PFSK-1 (cell line): ENCODE measurements around the gene AKAP1.

Experiments
- FOXP2 ChIP-seq: optimal IDR thresholded peaks from 2 replicates; pipeline ENCODE3; 2011; ENCODE audit warnings: borderline replicate concordance, control low read depth, inconsistent platforms; ENCODE audit not compliant: insufficient read depth; ENCODE audit errors: extremely low read length, extremely low read depth
- POLR2AphosphoS5 ChIP-seq: IDR thresholded peaks from 2 replicates; pipeline ENCODE4 v1.6.1; 2012; ENCODE audit warnings: low read depth, mild to moderate bottlenecking, control low read depth, low read length, moderate library complexity
- REST ChIP-seq, 2 experiments: IDR thresholded peaks; 2 replicates each; pipeline versions ENCODE4 v1.6.1 to v1.8.0; 2011 to 2012; ENCODE audit warnings: low read depth in 2 of 2, low read length in 2 of 2, control low read depth in 1 of 2, inconsistent platforms in 1 of 2, mild to moderate bottlenecking in 1 of 2, moderate library complexity in 1 of 2; ENCODE audit not compliant: insufficient read depth in 1 of 2
- SIN3A ChIP-seq: IDR thresholded peaks from 2 replicates; pipeline ENCODE4 v1.6.1; 2012; ENCODE audit warnings: mild to moderate bottlenecking, low read length, moderate library complexity, borderline replicate concordance; ENCODE audit not compliant: insufficient read depth
- TAF1 ChIP-seq: IDR thresholded peaks from 2 replicates; pipeline ENCODE4 v1.6.1; 2012; ENCODE audit warnings: low read length, control low read depth, borderline replicate concordance; ENCODE audit not compliant: insufficient read depth

AKAP1 gene

GRCh38 chr17:57151798-57152197, 66.8 kb downstream of the AKAP1 start:
- TF ChIP-seq REST (IDR thresholded peaks at IDR 0.05; ENCODE audit: insufficient read depth in 1 of 2, low read depth in 2 of 2, low read length in 2 of 2) (no peak), FOXP2 (no peak), TAF1 (no peak), POLR2AphosphoS5 (no peak), SIN3A (no peak)

GRCh38 chr17:57152967-57153528, 68.0 kb downstream of the AKAP1 start:
- TF ChIP-seq POLR2AphosphoS5, result no peak

- TF ChIP-seq SIN3A, result no peak
- TF ChIP-seq REST (IDR thresholded peaks at IDR 0.05; ENCODE audit: insufficient read depth in 1 of 2, low read depth in 2 of 2, low read length in 2 of 2), result no peak
- no peak for TF ChIP-seq TAF1
- no peak for TF ChIP-seq POLR2AphosphoS5
- no peak for TF ChIP-seq FOXP2
These were observed 69.9 kb downstream of the AKAP1 start for GRCh38 chr17:57154921-57155320.

- no peak for TF ChIP-seq POLR2AphosphoS5
- no peak for TF ChIP-seq SIN3A
- TF ChIP-seq TAF1, result no peak
- no peak for TF ChIP-seq FOXP2
- TF ChIP-seq REST (IDR thresholded peaks at IDR 0.05; ENCODE audit: insufficient read depth in 1 of 2, low read depth in 2 of 2, low read length in 2 of 2), result no peak
These were observed 73.3 kb downstream of the AKAP1 start for GRCh38 chr17:57158325-57158724.

- TF ChIP-seq SIN3A (no peak), POLR2AphosphoS5 (no peak), REST (IDR thresholded peaks at IDR 0.05; ENCODE audit: insufficient read depth in 1 of 2, low read depth in 2 of 2, low read length in 2 of 2) (no peak), FOXP2 (no peak), TAF1 (no peak)
These were observed 73.7 kb downstream of the AKAP1 start for GRCh38 chr17:57158795-57159194.
